GM19395 (cell line): ENCODE measurements around the gene C4orf54.

Experiments
- ATAC-seq: cut with Tn5 transposase; IDR thresholded peaks from one replicate; pipeline ENCODE4 v1.9.1; 2021; ENCODE audit warnings: mild to moderate bottlenecking, moderate library complexity; ENCODE audit not compliant: unreplicated experiment

Gene C4orf54

DNA sequence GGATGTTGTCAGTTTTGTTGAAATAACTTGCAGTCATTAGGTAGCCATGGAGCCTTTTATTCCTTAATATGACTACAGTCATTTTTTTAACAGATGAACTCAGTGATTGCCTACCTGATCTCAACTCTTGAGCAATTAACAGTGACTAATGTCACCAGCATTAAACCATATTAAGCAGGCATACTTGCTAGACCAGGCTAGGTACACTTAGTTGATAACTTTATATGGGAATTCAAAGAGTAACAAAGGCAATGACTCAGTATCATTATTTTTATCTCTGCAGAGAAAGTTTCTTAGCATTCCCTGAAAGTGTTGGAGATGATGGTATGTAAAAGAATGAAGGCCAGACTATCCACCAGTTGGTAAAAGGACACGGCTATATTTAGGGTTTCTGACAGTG, at the start of gene C4orf54:
C4orf54 (minus strand) TSS at position 31 of the 400 bp plus-strand sequence. CDS start 3,180 bp downstream, outside the sequence.
- ATAC-seq: no peak

DNA sequence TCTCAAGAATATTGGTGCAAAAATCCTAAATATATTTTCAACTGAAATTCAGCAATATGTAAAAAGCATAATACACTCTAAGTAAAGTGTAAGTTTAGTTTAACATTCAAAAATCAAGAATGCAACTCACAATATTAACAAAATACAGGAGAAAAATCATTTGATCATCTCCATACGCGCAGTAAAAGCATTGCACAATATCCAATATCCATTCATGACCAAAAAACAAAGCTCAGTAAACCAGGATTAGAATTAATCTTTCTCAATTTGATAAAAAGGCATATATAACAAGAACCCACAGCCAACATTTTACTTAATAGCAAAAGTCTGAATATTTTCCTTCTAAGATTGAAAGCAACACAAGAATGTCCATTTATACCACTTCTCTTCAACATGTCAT, 48.3 kb upstream of the C4orf54 start:
- ATAC-seq: no peak

DNA sequence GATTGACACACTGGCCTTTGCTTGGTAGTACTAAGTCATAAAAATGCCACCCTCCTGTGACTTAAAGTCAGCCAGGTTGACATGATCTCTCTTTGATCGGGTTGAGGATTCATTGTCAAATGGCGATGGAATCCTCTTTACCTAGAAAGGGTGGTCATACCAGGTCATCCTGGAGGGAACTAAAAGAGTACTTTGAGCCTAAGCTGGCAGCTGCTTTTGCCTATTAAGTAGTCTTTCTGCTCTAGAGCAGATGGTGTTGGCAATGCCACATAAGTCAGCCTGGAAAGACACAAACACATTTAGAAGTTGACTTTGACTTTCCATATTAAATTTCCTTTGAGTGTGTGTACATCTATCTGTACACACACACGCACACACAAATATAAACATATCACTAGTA, 39.2 kb upstream of the C4orf54 start:
- no peak for ATAC-seq

GRCh38 chr4:99693140-99693539, 35.5 kb upstream of the C4orf54 start:
- ATAC-seq: no peak

DNA sequence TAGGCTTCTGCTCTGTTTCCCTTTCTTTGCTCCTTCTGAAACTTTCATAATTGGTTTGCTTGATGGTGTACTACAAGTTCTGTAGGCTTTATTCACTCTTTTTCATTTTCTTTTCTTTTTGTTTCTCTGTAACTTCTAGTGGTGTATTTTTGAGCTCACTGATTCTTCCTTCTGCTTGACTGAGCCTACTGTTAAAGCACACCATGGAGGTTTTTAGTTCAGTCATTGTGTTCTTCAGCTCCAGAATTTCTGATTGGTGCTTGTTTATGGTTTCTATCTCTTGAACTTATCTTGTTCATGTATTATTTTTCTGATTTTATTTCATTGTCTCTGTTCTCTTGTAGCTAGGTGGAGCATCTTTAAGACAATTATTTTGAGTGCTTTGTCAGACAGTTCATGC, 33.4 kb upstream of the C4orf54 start:
- ATAC-seq: no peak

DNA sequence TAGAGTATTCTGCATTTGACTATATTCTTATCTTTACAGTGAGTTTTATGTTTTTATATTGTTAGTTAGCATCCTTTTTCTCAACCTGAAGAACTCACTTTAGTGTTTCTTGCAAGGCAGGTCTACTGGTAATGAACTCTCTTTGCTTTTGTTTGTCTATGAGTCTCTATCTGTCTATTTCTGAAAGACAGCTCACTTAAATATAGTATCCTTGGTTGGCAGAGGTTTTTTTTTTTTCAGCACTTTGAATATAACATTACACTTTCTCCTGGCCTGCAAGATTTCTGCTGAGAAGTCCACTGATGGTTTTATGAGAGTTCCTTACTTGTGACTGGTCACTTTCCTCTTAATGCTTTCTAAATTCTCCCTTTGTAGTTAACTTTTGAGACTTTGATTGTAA, 32.8 kb upstream of the C4orf54 start:
- ATAC-seq: no peak

DNA sequence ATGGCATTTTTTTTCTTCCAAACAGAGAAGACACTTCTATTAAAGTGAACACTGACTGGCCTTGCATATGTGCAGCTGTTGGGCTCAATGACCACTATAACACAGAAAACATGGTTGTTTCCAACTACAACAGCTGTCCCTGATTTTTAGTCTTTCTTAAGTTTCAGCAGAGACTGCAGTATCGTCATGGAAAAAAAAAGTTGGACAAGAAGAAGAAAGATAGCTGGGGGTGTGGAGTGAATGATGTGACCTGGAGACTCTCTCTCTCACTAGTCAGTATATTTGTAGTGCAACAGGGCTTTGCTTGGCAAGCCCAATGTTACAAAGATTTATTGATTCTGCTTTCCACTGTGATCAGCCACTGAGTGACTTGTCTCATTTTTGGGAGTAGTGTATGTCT, 29.5 kb upstream of the C4orf54 start:
- no peak for ATAC-seq

DNA sequence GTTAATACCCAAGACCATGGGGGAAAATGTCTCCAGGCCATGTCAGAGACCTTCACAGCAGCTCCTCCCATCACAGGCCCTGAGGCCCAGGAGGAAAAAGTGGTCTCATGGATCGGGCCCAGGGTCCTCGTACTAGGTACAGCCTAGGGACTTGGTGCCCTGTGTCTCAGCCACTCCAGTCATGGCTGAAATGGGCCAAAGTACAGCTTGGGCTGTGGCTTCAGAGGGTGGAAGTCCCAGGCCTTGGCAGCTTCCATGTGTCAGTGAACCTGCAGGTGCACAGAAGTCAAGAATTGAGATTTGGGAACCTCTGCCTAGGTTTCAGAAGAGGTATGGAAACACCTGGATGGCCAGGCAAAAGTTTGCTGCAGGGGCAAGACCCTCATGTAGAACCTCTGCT, 27.6 kb upstream of the C4orf54 start:
- ATAC-seq: no peak

DNA sequence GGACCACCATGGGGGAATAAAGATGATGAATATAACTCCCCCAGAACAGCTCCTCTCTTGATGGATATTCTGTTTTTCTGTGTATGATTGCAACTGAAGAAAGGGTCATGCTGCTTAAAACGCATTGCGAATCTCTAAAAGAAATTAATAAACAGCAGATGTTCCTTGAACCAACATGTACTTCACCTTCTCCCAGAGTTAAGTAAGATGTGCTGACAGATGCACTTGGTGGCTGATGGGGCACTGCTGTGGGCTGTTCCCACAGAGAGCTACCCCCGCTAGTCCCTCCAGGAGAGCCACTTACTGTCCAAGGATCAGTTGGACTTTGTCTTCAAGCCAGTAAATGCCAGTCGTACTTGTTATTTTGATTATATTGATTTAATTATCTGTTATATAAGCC, 26.3 kb upstream of the C4orf54 start:
- ATAC-seq: no peak

DNA sequence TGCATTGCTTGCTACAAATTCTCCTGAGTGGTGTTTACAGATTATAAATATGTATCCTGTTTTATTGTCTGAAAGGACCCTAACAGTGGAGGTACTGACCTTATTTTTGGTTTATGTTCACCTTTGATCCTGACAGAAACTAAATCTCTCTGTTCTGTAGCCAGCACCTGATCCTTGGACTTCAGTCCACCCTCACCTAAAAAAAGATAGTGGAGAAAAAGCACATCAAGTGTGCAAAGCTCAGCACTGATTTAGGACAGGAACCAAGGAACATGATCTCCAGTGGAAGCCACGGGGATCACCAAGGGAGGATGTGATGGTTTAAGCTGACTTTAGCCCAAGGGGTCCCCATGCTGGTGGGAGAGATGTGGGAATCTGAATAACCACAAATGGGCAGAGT, 22.3 kb upstream of the C4orf54 start:
- no peak for ATAC-seq

DNA sequence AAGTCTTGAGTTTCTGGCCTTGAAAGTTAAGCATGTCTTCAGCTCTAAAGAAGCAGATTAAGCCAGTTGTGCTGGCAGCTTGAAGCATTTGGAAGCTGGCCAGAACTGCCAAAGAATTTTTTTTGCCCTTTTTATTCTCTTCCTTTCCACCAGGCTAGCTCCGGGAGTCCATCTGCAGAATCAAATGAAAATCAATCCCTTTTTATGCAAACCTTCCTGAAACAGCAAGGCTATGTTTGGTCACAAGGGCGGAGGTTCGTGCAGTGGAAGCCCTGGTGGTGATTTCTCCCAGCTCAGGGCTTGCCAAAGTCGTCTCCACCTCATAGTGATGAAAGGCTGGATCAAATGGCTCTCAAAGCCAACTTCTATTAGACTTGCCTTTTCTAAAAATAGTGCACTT, 21.6 kb upstream of the C4orf54 start:
- ATAC-seq: no peak

GRCh38 chr4:99677161-99677560, 19.5 kb upstream of the C4orf54 start:
- ATAC-seq: no peak

DNA sequence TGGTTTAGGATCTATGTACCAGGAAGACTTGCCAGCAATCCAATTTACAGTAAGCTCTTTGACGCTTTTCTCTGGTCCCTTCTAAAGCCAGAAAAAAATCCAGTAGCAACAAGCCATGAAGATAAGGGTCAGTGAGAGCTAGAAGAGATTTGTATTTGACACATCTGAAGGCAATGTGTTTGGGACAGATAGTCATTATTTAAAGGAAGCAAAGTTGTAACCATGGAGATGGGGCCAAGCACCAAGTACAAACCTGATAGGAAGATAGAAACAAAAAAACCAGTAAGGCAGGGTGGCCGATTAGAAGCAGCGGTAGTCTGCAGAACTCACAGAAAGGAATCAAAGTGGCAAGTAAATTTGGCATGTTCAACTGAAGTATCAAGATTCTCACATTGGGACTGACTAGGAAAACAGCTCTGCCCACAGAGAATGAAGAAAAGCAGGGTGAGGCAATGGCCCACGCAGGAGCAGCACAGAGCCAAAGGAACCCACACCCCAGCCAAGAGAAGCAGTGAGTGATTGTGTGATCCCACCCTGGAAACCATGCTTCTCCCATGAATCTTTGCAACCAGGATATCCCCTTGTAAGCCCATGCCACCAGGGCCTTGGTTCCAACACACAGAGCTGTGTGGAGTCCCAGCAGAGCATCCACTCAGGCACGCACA, 12.9 kb upstream of the C4orf54 start:
- no peak for ATAC-seq

DNA sequence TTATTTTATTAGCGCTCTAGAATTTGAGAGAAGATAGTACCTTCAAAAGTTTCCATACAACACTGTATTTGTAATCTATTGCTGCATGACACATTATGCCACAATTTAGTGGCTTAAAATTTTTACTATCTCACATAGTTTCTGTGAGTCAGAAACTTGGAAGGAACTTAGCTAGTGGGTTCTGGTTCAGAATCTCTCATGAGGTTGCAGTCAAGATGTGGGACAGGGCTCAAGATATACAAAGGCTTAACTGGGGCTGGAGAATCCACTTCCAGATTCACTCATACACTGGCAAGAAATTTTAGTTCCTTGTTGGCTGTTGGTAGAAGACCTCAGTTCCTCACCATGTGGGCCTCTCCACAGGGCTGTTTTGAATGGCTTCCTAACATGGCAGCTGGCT, 11.5 kb upstream of the C4orf54 start:
- no peak for ATAC-seq

DNA sequence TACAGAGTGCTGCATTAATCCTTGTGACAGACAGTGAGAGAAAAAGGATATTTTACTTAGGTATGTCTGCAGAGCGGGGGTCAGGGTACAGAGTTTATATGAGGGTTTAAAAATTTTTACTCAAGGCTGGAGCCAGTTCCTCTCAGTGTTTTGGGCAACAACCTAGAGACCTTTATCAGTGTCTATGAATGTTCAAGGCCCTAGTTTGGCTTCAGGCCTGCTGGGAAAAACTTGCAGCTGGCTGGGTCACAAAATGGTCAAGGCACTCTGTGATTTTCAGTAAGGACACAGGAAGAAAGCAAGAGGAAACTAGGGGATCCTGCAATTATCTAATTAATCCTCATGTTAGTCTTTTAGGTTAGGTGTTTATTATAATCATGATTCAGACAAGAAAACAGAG, 10.8 kb upstream of the C4orf54 start:
- no peak for ATAC-seq

DNA sequence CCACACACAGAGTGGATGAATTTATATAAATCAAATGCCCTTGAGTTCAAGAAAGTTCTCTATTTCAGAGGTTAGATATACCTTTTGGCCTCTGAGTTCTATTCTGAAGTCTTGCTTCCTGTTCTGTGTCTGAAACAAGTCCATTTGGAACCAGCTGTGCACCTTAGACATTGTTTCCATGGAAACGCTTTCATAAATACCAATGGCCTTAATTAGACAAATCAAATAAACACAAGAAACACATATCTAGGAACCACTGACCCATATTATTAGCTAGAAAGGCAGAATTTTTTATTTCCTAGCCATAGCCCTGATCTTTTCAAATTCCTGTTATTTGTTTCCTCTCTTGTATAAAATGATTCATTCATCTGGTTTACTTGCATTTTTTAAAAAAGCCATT, 8.4 kb upstream of the C4orf54 start:
- no peak for ATAC-seq

GRCh38 chr4:99664716-99665115, 7.1 kb upstream of the C4orf54 start:
- no peak for ATAC-seq

DNA sequence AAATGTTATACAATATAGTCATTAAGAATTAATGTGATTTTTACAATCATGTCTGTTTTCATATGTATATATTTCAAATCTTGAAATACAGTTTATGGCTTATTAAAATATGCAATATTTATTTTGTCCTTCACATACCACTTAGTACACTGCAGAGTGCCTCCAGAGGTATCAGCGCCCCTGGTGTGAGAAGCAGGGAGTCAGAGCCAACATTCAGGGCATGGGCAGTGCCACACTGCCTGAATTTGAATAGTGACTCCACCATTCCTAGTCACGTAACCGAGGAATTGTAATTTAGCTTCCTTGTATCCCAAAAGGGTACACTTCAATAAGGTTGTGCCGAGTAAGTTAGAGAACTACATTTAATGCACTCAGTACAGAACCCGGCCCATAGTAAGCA, 4.3 kb upstream of the C4orf54 start:
- no peak for ATAC-seq

GRCh38 chr4:99658666-99659065, 1.0 kb upstream of the C4orf54 start:
- ATAC-seq: no peak

DNA sequence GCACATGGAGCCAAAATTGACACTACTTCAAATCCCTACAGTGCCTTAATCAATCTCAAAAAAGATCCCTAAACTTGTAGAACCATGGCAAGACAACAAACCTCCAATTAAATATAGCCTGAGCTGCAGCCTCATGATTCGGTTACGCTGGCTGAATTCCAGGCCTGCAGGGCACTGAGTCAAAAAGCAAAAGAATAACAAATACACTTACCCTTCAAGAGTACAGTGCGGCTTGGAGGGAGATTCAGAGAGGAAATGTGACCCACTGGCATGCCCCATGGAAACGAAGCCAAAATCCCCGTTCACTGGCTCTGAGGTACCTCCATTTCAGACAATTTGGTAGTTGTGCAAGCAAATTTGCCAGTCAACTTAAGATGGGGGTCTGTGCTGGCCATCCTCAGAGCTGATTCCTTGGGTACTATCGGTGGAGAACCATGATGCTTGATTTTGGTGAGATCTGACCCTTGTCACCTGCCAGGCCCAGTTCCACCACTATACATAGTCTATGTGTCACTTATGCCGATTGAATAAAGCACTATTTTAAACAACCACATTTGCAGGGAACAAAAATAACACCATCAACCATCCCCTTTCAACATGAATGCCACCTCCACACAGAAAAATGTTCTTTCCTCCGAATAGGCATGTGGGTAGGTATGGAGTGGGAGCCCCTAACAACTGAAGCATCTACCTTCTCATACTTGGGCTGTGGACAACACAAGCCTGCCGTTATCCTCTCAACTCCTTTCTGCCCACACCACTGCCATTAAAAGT, 2.1 kb downstream of the C4orf54 start:
- no peak for ATAC-seq

GRCh38 chr4:99654361-99654761, 3.3 kb downstream of the C4orf54 start:
- ATAC-seq: no peak

DNA sequence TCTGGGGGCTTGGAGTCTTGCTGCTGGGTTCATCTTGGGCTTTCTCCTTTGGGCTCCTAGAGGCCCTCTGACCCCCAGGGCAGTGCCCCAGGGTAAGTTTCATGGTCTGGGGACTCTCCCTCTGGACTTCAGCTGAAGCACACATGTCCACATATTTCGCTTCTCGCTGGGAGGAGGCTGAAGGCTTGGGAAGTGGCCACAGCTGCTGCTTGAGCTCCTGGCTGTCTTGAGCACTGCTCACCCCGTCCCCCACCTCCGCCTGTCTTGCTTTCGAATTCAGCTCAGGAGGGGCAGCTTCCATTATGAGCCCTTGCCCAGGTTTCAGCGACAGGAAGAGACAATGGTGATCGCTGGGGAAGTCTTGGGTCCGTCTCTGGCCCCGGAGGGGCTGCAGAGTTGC, 3.7 kb downstream of the C4orf54 start:
- ATAC-seq: no peak
